Endothelial cell of umbilical vein (primary cell): ENCODE measurements around the gene FTHL17. TPM values are rescaled to one million over a fixed set of nuclear protein-coding genes. Genes with fewer than 3 reads are reported as not detected.

Experiments used
- BruUV-seq: library from RNA; stranded (reverse); fragments of 400-500 nt; replicated peaks from 2 replicates; lab custom pipeline; 2021; lab: Mats Ljungman, UMichigan
- CTCF ChIA-PET: fragments of 300-600, 350-600 bp; sonication (Branson Sonifier 250); formaldehyde crosslinking; loops from one replicate; lab custom pipeline; 2021; ENCODE audit warnings: antibody characterized with exemption, inconsistent platforms; lab: Charles Lee
- POLR2A ChIA-PET: fragments of 300-600, 350-600 bp; sonication (Branson Sonifier 250); formaldehyde crosslinking; loops from one replicate; lab custom pipeline; 2021; ENCODE audit warnings: antibody characterized with exemption, inconsistent platforms; lab: Charles Lee
- DNase-seq: peaks from one replicate; pipeline ENCODE4 v3.0.0-alpha.2; 2011; ENCODE audit warnings: low read depth, low spot score
- FAIRE-seq: peaks from 2 replicates; lab custom pipeline; 2011; peaks lifted over from hg19 to GRCh38; lab: Jason Lieb, UNC
- H2AFZ ChIP-seq: 2 replicates; pipeline ENCODE4 v1.6.0; 2012; ENCODE audit warnings: low read depth, low read length, control low read depth, inconsistent platforms
- H3K27ac ChIP-seq: 2 replicates; pipeline ENCODE4 v1.5.1; 2011; ENCODE audit warnings: low read depth, mild to moderate bottlenecking, control low read depth, low read length, moderate library complexity; ENCODE audit not compliant: insufficient read depth
- H3K27me3 ChIP-seq, 2 experiments: 2 replicates each; pipeline versions ENCODE4 v1.6.0 to v1.6.1; 2011; ENCODE audit warnings: low read length in 2 of 2, mixed read lengths in 1 of 2; ENCODE audit not compliant: control insufficient read depth in 2 of 2, insufficient read depth in 2 of 2
- H3K36me3 ChIP-seq, 2 experiments: 2 replicates in 1 of 2; 3 replicates in 1 of 2; pipeline ENCODE4 v1.5.1; 2011; ENCODE audit warnings: low read length in 2 of 2, mild to moderate bottlenecking in 1 of 2, moderate library complexity in 1 of 2; ENCODE audit not compliant: control insufficient read depth in 2 of 2, insufficient read depth in 2 of 2; ENCODE audit errors: extremely low read depth in 1 of 2
- H3K4me1 ChIP-seq: 3 replicates; pipeline ENCODE4 v1.5.1; 2011; ENCODE audit warnings: mild to moderate bottlenecking, low read length; ENCODE audit not compliant: control insufficient read depth, insufficient read depth; ENCODE audit errors: extremely low read depth
- H3K4me2 ChIP-seq: 2 replicates; pipeline ENCODE4 v1.6.1; 2011; ENCODE audit warnings: low read length, control low read depth, mixed read lengths; ENCODE audit not compliant: insufficient read depth
- H3K4me3 ChIP-seq, 3 experiments: fragments of 200-600 bp in 1 of 3; sonication (generic), shearing (Covaris generic) in 1 of 3; replicated peaks in 1 of 3; 2 replicates each; pipeline ENCODE4 v1.5.1; 2011 to 2016; ENCODE audit warnings: control low read depth in 3 of 3, low read length in 3 of 3, mild to moderate bottlenecking in 2 of 3, inconsistent platforms in 1 of 3, low read depth in 1 of 3, moderate library complexity in 1 of 3; ENCODE audit not compliant: insufficient read depth in 1 of 3
- H3K79me2 ChIP-seq: 2 replicates; pipeline ENCODE4 v1.6.0; 2012; ENCODE audit warnings: low read length, inconsistent platforms; ENCODE audit not compliant: control insufficient read depth, insufficient read depth
- H3K9ac ChIP-seq: replicated peaks from 2 replicates; pipeline ENCODE3; 2011; ENCODE audit warnings: low read length, control low read depth; ENCODE audit not compliant: insufficient read depth; ENCODE audit errors: extremely low read depth
- H3K9me1 ChIP-seq: replicated peaks from 3 replicates; pipeline ENCODE4 v1.6.0; 2011; ENCODE audit warnings: mild to moderate bottlenecking, low read length; ENCODE audit not compliant: control insufficient read depth, insufficient read depth; ENCODE audit errors: extremely low read depth
- H3K9me3 ChIP-seq: replicated peaks from 2 replicates; pipeline ENCODE4 v1.5.1; 2012; ENCODE audit warnings: low read length, inconsistent platforms; ENCODE audit not compliant: control insufficient read depth, insufficient read depth
- H4K20me1 ChIP-seq: replicated peaks from 2 replicates; pipeline ENCODE3; 2011; ENCODE audit warnings: mild to moderate bottlenecking, low read length; ENCODE audit not compliant: control insufficient read depth, insufficient read depth; ENCODE audit errors: extremely low read depth
- CTCF ChIP-seq, 2 donors: IDR thresholded peaks; 1 replicate in 1 of 2; 2 replicates in 1 of 2; pipeline ENCODE4 v1.5.1; 2011; ENCODE audit warnings: low read length in 2 of 2, mild to moderate bottlenecking in 2 of 2, moderate library complexity in 2 of 2, control low read depth in 1 of 2, inconsistent platforms in 1 of 2, low read depth in 1 of 2; ENCODE audit not compliant: insufficient read depth in 1 of 2; ENCODE audit errors: extremely low read depth in 1 of 2
- EZH2 ChIP-seq: IDR thresholded peaks from 2 replicates; pipeline ENCODE4 v1.6.1; 2012; ENCODE audit warnings: borderline replicate concordance, low read depth, mild to moderate bottlenecking, moderate library complexity, low read length, inconsistent platforms; ENCODE audit not compliant: severe bottlenecking
- FOS ChIP-seq: IDR thresholded peaks from 2 replicates; pipeline ENCODE4 v1.6.1; 2011; ENCODE audit warnings: mild to moderate bottlenecking, low read length, moderate library complexity, borderline replicate concordance; ENCODE audit not compliant: insufficient read depth
- GATA2 ChIP-seq: IDR thresholded peaks from 2 replicates; pipeline ENCODE4 v1.7.0; 2011; ENCODE audit warnings: low read depth, mild to moderate bottlenecking, moderate library complexity, mixed read lengths, low read length; ENCODE audit not compliant: insufficient read length, insufficient read depth
- JUN ChIP-seq: IDR thresholded peaks from 2 replicates; pipeline ENCODE4 v1.6.1; 2011; ENCODE audit warnings: borderline replicate concordance, low read depth; ENCODE audit not compliant: insufficient read length, insufficient read depth
- MAX ChIP-seq: IDR thresholded peaks from 2 replicates; pipeline ENCODE4 v1.6.1; 2011; ENCODE audit not compliant: insufficient read depth, insufficient read length
- MYC ChIP-seq: IDR thresholded peaks from one replicate; pipeline ENCODE4 v1.6.1; 2011; ENCODE audit warnings: mild to moderate bottlenecking, low read depth, low read length
- POLR2A ChIP-seq: IDR thresholded peaks from 2 replicates; pipeline ENCODE4 v1.6.1; 2012; ENCODE audit warnings: low read depth, mild to moderate bottlenecking, control low read depth, low read length
- POLR2AphosphoS5 ChIP-seq: IDR thresholded peaks from 2 replicates; pipeline ENCODE4 v1.6.1; 2012; ENCODE audit warnings: low read depth, mild to moderate bottlenecking, control low read depth, low read length, moderate library complexity; ENCODE audit not compliant: insufficient read depth
- dilution Hi-C: fragments of 300-500 bp; cut with MboI; formaldehyde crosslinking; loops from one replicate; pipeline ENCODE4 v1.15.0; 2019; ENCODE audit warnings: low sequenced_read_pairs; ENCODE audit not compliant: extremely low pct_ligation_motif_present
- intact Hi-C: fragments of 100-400 bp; cut with micrococcal nuclease; formaldehyde crosslinking; loops from one replicate; pipeline ENCODE4 v1.10.0; 2022
- polyA plus RNA-seq, 4 experiments: library from polyadenylated mRNA; depleted of rRNA in 3 of 4; stranded (reverse) in 3 of 4; unstranded in 1 of 4; fragments of >200 nt; gene quantifications; 2 replicates each; pipeline versions ENCODE4 v1.2.1 to v1.2.3, GENCODE V29; 2011 to 2012; ENCODE audit warnings: missing spikeins in 1 of 4
- total RNA-seq: library from RNA; stranded (reverse); gene quantifications from 2 replicates; pipeline ENCODE4 v1.2.3, GENCODE V29; 2021

The FTHL17 gene
- total and polyA plus RNA-seq, 2 donors (not counting 3 experiments of a cell fraction or from before 2014, with no cell fraction given) = not detected

- intact Hi-C loops (no loop called here), dilution Hi-C loops (no loop called here)
- FAIRE-seq (no peak), DNase-seq (no peak)
- Histone ChIP-seq H4K20me1 (no peaks in the 10 kb centered on the region), H3K4me1 (no peaks in the 10 kb centered on the region), H3K27ac (no peak overlapping the region), H2AFZ (no peak overlapping the region), H3K79me2 (no peaks in the 10 kb centered on the region), H3K9ac (no peak overlapping the region), H3K4me2 (no peak overlapping the region), H3K4me3 (no peak overlapping the region), H3K9me3 (no peaks in the 10 kb centered on the region), H3K36me3 (no peaks in the 10 kb centered on the region), H3K9me1 (no peaks in the 10 kb centered on the region), H3K27me3 (no peaks in the 10 kb centered on the region)
- no peak for TF ChIP-seq MAX
- no peak for TF ChIP-seq FOS
- no peak for TF ChIP-seq GATA2
- TF ChIP-seq EZH2 = no peak
- no peak for TF ChIP-seq JUN
- TF ChIP-seq POLR2AphosphoS5 = no peak
- TF ChIP-seq CTCF (IDR thresholded peaks at IDR 0.05; ENCODE audit: extremely low read depth in 1 of 2, insufficient read depth in 1 of 2, low read depth in 1 of 2, low read length in 2 of 2) = no peak
- no peak for TF ChIP-seq POLR2A
- TF ChIP-seq MYC = no peak
- POLR2A ChIA-PET = no interaction called here
- CTCF ChIA-PET = no interaction called here
- BruUV-seq = no TSS peak
These were observed 38.8 kb upstream of the FTHL17 start for GRCh38 chrX:31110657-31111056.
